SK-N-SH treated with all-trans-retinoic acid at 6 μM for 48 hours (cell line): ENCODE results near the gene APOA1.

Experiments used
- ATAC-seq: fragments of 200-7000 bp; cut with Tn5 transposase; 3 replicates; pipeline ENCODE4 v1.9.1; 2020; ENCODE audit warnings: mild to moderate bottlenecking, moderate library complexity
- ARNTL ChIP-seq: fragments of 450-650 bp; formaldehyde crosslinking; IDR thresholded peaks from 2 replicates; pipeline ENCODE4 v1.5.0; 2020; ENCODE audit warnings: low read depth, mild to moderate bottlenecking, moderate library complexity, borderline replicate concordance
- BACH2 ChIP-seq: fragments of 250-450 bp; sonication (Bioruptor Pico); IDR thresholded peaks from 2 replicates; pipeline ENCODE4 v1.9.0; 2021; ENCODE audit warnings: mild to moderate bottlenecking, borderline replicate concordance
- CSDC2 ChIP-seq: fragments of 250-450 bp; sonication (Bioruptor Pico); IDR thresholded peaks from 2 replicates; pipeline ENCODE4 v1.5.0; 2020; ENCODE audit warnings: mild to moderate bottlenecking, moderate library complexity
- CSRNP3 ChIP-seq: fragments of 250-450 bp; sonication (Bioruptor Pico); IDR thresholded peaks from 2 replicates; pipeline ENCODE4 v1.5.1; 2021; ENCODE audit warnings: mild to moderate bottlenecking, moderate library complexity
- ESRRG ChIP-seq: fragments of 250-450 bp; sonication (Bioruptor Pico); IDR thresholded peaks from 2 replicates; pipeline ENCODE4 v1.6.1; 2021; ENCODE audit warnings: mild to moderate bottlenecking
- GLIS3 ChIP-seq: fragments of 250-450 bp; sonication (Bioruptor Pico); IDR thresholded peaks from 2 replicates; pipeline ENCODE4 v1.5.0; 2020; ENCODE audit warnings: mild to moderate bottlenecking, moderate library complexity
- ISL1 ChIP-seq: fragments of 250-450 bp; sonication (Bioruptor Pico); IDR thresholded peaks from 2 replicates; pipeline ENCODE4 v2.1.2; 2022; ENCODE audit warnings: mild to moderate bottlenecking, moderate library complexity
- OSR1 ChIP-seq: fragments of 250-450 bp; sonication (Bioruptor Pico); IDR thresholded peaks from 2 replicates; pipeline ENCODE4 v1.8.0; 2022; ENCODE audit warnings: moderate library complexity, mild to moderate bottlenecking, inconsistent platforms
- PPARA ChIP-seq: fragments of 250-450 bp; sonication (Bioruptor Pico); IDR thresholded peaks from 2 replicates; pipeline ENCODE4 v1.5.0; 2020; ENCODE audit warnings: mild to moderate bottlenecking, borderline replicate concordance
- RARB ChIP-seq: fragments of 250-450 bp; sonication (Bioruptor Pico); IDR thresholded peaks from 2 replicates; pipeline ENCODE4 v1.8.0; 2021; ENCODE audit warnings: mild to moderate bottlenecking, moderate library complexity
- SNAI2 ChIP-seq: fragments of 250-450 bp; sonication (Bioruptor Pico); IDR thresholded peaks from 2 replicates; pipeline ENCODE4 v1.5.0; 2020; ENCODE audit warnings: mild to moderate bottlenecking, moderate library complexity
- TCF4 ChIP-seq: fragments of 250-450 bp; sonication (Bioruptor Pico); IDR thresholded peaks from 2 replicates; pipeline ENCODE4 v1.8.0; 2021; ENCODE audit warnings: mild to moderate bottlenecking, moderate library complexity, borderline replicate concordance
- TOX ChIP-seq: fragments of 250-450 bp; sonication (Bioruptor Pico); IDR thresholded peaks from 2 replicates; pipeline ENCODE4 v1.8.0; 2021; ENCODE audit warnings: mild to moderate bottlenecking, moderate library complexity, borderline replicate concordance
- ZC3H10 ChIP-seq: fragments of 250-450 bp; sonication (Bioruptor Pico); IDR thresholded peaks from 2 replicates; pipeline ENCODE4 v1.5.1; 2021; ENCODE audit warnings: mild to moderate bottlenecking, moderate library complexity
- ZFP30 ChIP-seq: fragments of 450-650 bp; formaldehyde crosslinking; IDR thresholded peaks from 2 replicates; pipeline ENCODE4 v1.5.0; 2022; ENCODE audit warnings: mild to moderate bottlenecking, moderate library complexity
- ZNF565 ChIP-seq: fragments of 450-650 bp; formaldehyde crosslinking; conservative IDR thresholded peaks from 2 replicates; pipeline ENCODE4 v1.5.0; 2020; ENCODE audit warnings: low read depth, mild to moderate bottlenecking, moderate library complexity
- ZNF8 ChIP-seq: fragments of 450-650 bp; formaldehyde crosslinking; IDR thresholded peaks from 2 replicates; pipeline ENCODE4 v1.5.0; 2020; ENCODE audit warnings: mild to moderate bottlenecking, moderate library complexity
- TF ChIP-seq, protein P1 (sequence below): fragments of 250-450 bp; sonication (Bioruptor Pico); IDR thresholded peaks from 2 replicates; pipeline ENCODE4 v1.5.1; 2020; ENCODE audit warnings: low read depth, mild to moderate bottlenecking, moderate library complexity
- TF ChIP-seq, protein P2 (sequence below): fragments of 250-450 bp; sonication (Bioruptor Pico); IDR thresholded peaks from 2 replicates; pipeline ENCODE4 v1.8.0; 2020; ENCODE audit warnings: mild to moderate bottlenecking, moderate library complexity, borderline replicate concordance
- TF ChIP-seq, protein P3 (sequence below): fragments of 250-450 bp; sonication (Bioruptor Pico); IDR thresholded peaks from 2 replicates; pipeline ENCODE4 v1.5.0; 2020; ENCODE audit warnings: mild to moderate bottlenecking, moderate library complexity
- TF ChIP-seq, protein P4 (sequence below): fragments of 250-450 bp; sonication (Bioruptor Pico); IDR thresholded peaks from 2 replicates; pipeline ENCODE4 v1.8.0; 2021; ENCODE audit warnings: low read depth, mild to moderate bottlenecking, moderate library complexity, borderline replicate concordance

The APOA1 gene

DNA sequence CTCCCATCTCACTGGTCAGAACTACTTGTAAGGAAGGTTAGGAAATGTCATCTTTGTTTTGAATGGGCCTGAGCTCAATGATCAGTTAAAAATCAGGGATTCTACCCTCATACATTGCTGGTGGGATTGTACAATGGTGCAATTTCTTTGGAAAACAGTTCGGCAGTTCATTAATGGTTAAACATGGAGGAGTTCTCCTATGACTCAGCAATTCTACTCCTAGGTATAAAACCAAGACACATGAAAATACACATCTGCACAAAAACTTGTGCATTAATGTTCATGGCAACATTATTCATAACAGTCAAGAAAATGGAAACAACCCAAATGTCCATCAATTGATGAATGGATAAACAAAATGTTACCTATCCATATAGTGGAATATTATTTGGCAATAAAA is 40.9 kb downstream of the APOA1 start (continued):
- TF ChIP-seq CSRNP3 (no peak), GLIS3 (no peak)

GRCh38 chr11:116794851-116795250 is 42.6 kb downstream of the APOA1 start:
- no peak for ATAC-seq
- TF ChIP-seq ZNF8 (CRISPR knock-in tag) (no peak), OSR1 (CRISPR knock-in tag) (no peak), ZC3H10 (no peak), CSDC2 (CRISPR knock-in tag) (no peak), SNAI2 (no peak), PPARA (CRISPR knock-in tag) (no peak), ESRRG (no peak), RARB (no peak), TCF4 (no peak), TOX (CRISPR knock-in tag) (no peak), ZNF565 (CRISPR knock-in tag) (no peak), ISL1 (CRISPR knock-in tag) (no peak), CSRNP3 (no peak), BACH2 (CRISPR knock-in tag) (no peak)
- TF ChIP-seq, protein P1, sequence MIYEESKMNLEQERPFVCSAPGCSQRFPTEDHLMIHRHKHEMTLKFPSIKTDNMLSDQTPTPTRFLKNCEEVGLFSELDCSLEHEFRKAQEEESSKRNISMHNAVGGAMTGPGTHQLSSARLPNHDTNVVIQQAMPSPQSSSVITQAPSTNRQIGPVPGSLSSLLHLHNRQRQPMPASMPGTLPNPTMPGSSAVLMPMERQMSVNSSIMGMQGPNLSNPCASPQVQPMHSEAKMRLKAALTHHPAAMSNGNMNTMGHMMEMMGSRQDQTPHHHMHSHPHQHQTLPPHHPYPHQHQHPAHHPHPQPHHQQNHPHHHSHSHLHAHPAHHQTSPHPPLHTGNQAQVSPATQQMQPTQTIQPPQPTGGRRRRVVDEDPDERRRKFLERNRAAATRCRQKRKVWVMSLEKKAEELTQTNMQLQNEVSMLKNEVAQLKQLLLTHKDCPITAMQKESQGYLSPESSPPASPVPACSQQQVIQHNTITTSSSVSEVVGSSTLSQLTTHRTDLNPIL (CRISPR knock-in tag), result no peak
- TF ChIP-seq, protein P2, sequence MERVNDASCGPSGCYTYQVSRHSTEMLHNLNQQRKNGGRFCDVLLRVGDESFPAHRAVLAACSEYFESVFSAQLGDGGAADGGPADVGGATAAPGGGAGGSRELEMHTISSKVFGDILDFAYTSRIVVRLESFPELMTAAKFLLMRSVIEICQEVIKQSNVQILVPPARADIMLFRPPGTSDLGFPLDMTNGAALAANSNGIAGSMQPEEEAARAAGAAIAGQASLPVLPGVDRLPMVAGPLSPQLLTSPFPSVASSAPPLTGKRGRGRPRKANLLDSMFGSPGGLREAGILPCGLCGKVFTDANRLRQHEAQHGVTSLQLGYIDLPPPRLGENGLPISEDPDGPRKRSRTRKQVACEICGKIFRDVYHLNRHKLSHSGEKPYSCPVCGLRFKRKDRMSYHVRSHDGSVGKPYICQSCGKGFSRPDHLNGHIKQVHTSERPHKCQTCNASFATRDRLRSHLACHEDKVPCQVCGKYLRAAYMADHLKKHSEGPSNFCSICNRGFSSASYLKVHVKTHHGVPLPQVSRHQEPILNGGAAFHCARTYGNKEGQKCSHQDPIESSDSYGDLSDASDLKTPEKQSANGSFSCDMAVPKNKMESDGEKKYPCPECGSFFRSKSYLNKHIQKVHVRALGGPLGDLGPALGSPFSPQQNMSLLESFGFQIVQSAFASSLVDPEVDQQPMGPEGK (CRISPR knock-in tag), result no peak
- TF ChIP-seq, protein P3, sequence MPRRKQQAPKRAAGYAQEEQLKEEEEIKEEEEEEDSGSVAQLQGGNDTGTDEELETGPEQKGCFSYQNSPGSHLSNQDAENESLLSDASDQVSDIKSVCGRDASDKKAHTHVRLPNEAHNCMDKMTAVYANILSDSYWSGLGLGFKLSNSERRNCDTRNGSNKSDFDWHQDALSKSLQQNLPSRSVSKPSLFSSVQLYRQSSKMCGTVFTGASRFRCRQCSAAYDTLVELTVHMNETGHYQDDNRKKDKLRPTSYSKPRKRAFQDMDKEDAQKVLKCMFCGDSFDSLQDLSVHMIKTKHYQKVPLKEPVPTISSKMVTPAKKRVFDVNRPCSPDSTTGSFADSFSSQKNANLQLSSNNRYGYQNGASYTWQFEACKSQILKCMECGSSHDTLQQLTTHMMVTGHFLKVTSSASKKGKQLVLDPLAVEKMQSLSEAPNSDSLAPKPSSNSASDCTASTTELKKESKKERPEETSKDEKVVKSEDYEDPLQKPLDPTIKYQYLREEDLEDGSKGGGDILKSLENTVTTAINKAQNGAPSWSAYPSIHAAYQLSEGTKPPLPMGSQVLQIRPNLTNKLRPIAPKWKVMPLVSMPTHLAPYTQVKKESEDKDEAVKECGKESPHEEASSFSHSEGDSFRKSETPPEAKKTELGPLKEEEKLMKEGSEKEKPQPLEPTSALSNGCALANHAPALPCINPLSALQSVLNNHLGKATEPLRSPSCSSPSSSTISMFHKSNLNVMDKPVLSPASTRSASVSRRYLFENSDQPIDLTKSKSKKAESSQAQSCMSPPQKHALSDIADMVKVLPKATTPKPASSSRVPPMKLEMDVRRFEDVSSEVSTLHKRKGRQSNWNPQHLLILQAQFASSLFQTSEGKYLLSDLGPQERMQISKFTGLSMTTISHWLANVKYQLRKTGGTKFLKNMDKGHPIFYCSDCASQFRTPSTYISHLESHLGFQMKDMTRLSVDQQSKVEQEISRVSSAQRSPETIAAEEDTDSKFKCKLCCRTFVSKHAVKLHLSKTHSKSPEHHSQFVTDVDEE (CRISPR knock-in tag), result no peak
- TF ChIP-seq, protein P4, sequence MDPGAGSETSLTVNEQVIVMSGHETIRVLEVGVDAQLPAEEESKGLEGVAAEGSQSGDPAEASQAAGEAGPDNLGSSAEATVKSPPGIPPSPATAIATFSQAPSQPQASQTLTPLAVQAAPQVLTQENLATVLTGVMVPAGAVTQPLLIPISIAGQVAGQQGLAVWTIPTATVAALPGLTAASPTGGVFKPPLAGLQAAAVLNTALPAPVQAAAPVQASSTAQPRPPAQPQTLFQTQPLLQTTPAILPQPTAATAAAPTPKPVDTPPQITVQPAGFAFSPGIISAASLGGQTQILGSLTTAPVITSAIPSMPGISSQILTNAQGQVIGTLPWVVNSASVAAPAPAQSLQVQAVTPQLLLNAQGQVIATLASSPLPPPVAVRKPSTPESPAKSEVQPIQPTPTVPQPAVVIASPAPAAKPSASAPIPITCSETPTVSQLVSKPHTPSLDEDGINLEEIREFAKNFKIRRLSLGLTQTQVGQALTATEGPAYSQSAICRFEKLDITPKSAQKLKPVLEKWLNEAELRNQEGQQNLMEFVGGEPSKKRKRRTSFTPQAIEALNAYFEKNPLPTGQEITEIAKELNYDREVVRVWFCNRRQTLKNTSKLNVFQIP (CRISPR knock-in tag), result no peak

DNA sequence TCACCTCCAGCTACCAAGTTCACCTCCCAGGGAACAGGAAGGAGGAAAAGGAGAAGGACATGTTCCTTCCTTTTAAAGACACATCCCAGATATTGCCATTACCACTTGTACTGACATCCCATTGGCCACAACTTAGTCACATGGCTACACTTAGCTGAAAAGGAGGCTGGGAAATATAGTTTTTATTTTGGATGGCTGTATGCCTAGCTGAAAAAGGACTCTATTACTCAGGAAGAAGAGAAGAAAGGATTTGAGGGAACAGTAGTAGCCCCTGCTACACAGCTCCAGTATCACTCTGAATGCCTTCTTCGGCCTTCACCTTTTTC is 43.7 kb downstream of the APOA1 start:
- TF ChIP-seq GLIS3, result no peak
- TF ChIP-seq TOX (CRISPR knock-in tag), result no peak
- no peak for TF ChIP-seq RARB
- no peak for TF ChIP-seq BACH2 (CRISPR knock-in tag)
- no peak for TF ChIP-seq ARNTL
- no peak for TF ChIP-seq ZFP30 (CRISPR knock-in tag)
- no peak for TF ChIP-seq SNAI2
- TF ChIP-seq, protein P1 (CRISPR knock-in tag), result no peak
- TF ChIP-seq CSRNP3, result no peak
- TF ChIP-seq ZC3H10, result no peak
- no peak for TF ChIP-seq ISL1 (CRISPR knock-in tag)
- no peak for TF ChIP-seq ESRRG
- TF ChIP-seq ZNF8 (CRISPR knock-in tag), result no peak
- TF ChIP-seq TCF4, result no peak
- TF ChIP-seq, all 23 proteins: peak for 0
- peak; percentile 54 for ATAC-seq
